ENCODE results near the gene KRTAP2-2. TPM values are rescaled to one million over a fixed set of nuclear protein-coding genes. Genes with fewer than 3 reads are reported as not detected.

Gene KRTAP2-2
- total RNA-seq, 1 experiment from 2014 or later = not detected

DNA sequence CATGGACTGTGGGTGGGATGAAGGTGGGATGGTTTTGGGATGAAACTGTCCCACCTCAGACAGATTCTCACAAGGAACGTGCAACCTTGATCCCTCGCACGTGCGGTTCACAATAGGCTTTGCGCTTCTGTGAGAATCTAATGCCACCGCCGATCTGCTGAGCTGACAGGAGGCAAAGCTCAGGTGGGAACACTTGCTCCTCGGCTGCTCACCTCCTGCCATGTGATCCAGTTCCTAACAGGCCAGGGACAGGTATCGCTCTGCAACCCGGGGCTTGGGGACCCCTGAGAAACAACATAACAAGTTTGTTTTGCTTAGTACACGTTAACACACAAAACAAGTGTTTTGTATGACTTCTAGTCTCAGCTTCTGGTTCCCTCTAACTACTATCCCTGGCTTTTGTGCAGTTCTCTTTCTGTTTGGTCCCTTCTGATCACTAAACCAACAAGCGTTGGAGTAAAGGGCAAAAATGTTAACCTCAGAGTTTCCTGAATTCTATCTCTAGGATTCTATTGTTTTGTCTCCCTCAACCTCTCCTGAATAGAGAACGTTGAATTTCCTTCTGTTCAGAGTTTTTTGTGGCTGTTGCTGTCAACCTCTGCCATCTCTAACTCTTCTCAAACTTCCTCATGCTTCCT, 38.3 kb downstream of the KRTAP2-2 start:
- Mint-ChIP-seq H3K27ac (ENCODE audit: low read depth, unreplicated experiment) (no peak overlapping the region), H3K27me3 (ENCODE audit: insufficient read depth, unreplicated experiment) (no peaks in the 10 kb centered on the region), H3K9me3 (ENCODE audit: unreplicated experiment) (no peaks in the 10 kb centered on the region), H3K4me1 (ENCODE audit: insufficient read depth, unreplicated experiment) (no peaks in the 10 kb centered on the region), H3K36me3 (ENCODE audit: insufficient read depth, unreplicated experiment) (no peaks in the 10 kb centered on the region), H3K4me3 (ENCODE audit: unreplicated experiment) (no peak overlapping the region)
- BruUV-seq (replicated peaks) = no TSS peak
- no peak for DNase-seq (ENCODE audit: unreplicated experiment)
- CTCF ChIA-PET = no interaction called here
- POLR2A ChIA-PET = no interaction called here
- TF ChIP-seq, protein P1, sequence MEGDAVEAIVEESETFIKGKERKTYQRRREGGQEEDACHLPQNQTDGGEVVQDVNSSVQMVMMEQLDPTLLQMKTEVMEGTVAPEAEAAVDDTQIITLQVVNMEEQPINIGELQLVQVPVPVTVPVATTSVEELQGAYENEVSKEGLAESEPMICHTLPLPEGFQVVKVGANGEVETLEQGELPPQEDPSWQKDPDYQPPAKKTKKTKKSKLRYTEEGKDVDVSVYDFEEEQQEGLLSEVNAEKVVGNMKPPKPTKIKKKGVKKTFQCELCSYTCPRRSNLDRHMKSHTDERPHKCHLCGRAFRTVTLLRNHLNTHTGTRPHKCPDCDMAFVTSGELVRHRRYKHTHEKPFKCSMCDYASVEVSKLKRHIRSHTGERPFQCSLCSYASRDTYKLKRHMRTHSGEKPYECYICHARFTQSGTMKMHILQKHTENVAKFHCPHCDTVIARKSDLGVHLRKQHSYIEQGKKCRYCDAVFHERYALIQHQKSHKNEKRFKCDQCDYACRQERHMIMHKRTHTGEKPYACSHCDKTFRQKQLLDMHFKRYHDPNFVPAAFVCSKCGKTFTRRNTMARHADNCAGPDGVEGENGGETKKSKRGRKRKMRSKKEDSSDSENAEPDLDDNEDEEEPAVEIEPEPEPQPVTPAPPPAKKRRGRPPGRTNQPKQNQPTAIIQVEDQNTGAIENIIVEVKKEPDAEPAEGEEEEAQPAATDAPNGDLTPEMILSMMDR (IDR thresholded peaks at IDR 0.05; ENCODE audit: unreplicated experiment) = no peak
- intact Hi-C loops (cut with micrococcal nuclease) = no loop called here

GRCh38 chr17:41015454-41015853, 39.6 kb downstream of the KRTAP2-2 start:
- no peaks in the 10 kb centered on the region for H3K9me3 Mint-ChIP-seq (ENCODE audit: unreplicated experiment)
- no TSS peak for BruUV-seq (replicated peaks)
- DNase-seq (ENCODE audit: unreplicated experiment) = no peak
- ChIA-PET CTCF (no interaction called here), POLR2A (interaction anchor here (0.6 kb wide), 1 partner anchor 32 kb away, joined by 3 read pairs; the partner anchor contains the start of gene KRT40)
- TF ChIP-seq, protein P1 (IDR thresholded peaks at IDR 0.05; ENCODE audit: unreplicated experiment) = no peak
- H3K4me3 Mint-ChIP-seq (ENCODE audit: unreplicated experiment) = no peak overlapping the region
- no peaks in the 10 kb centered on the region for H3K4me1 Mint-ChIP-seq (ENCODE audit: insufficient read depth, unreplicated experiment)
- no peak overlapping the region for H3K27ac Mint-ChIP-seq (ENCODE audit: low read depth, unreplicated experiment)
- H3K36me3 Mint-ChIP-seq (ENCODE audit: insufficient read depth, unreplicated experiment) = no peaks in the 10 kb centered on the region
- intact Hi-C loops (cut with micrococcal nuclease) = no loop called here
- H3K27me3 Mint-ChIP-seq (ENCODE audit: insufficient read depth, unreplicated experiment) = no peaks in the 10 kb centered on the region

GRCh38 chr17:41013606-41014005, 41.4 kb downstream of the KRTAP2-2 start:
- H3K27me3 Mint-ChIP-seq (ENCODE audit: insufficient read depth, unreplicated experiment) = no peaks in the 10 kb centered on the region
- no peak overlapping the region for H3K27ac Mint-ChIP-seq (ENCODE audit: low read depth, unreplicated experiment)

DNA sequence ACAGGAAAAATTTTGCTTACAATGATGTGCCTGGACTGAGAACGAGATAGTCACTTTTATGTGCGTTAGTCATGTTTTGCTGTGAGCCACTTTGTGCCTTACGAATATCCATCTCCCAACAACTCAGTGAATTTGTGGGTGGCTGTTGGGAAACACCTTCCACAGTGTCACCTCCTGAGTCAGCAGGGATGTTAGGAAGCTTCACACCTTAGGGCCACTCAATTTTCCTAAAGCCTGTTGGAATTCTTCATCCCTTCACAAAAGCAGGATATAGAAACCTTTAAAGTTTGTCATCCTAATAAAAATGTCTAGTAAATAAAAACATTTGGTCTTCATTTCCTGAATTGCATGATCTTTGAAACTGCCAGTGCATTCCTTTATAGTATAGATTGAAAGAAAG, 41.8 kb downstream of the KRTAP2-2 start:
- POLR2A ChIA-PET = no interaction called here
- Mint-ChIP-seq H3K4me3 (ENCODE audit: unreplicated experiment) (no peak overlapping the region), H3K36me3 (ENCODE audit: insufficient read depth, unreplicated experiment) (no peaks in the 10 kb centered on the region), H3K9me3 (ENCODE audit: unreplicated experiment) (no peaks in the 10 kb centered on the region), H3K4me1 (ENCODE audit: insufficient read depth, unreplicated experiment) (no peaks in the 10 kb centered on the region), H3K27ac (ENCODE audit: low read depth, unreplicated experiment) (no peak overlapping the region), H3K27me3 (ENCODE audit: insufficient read depth, unreplicated experiment) (no peaks in the 10 kb centered on the region)
- TF ChIP-seq, protein P1 (IDR thresholded peaks at IDR 0.05; ENCODE audit: unreplicated experiment) = no peak
- intact Hi-C loops (cut with micrococcal nuclease) = no loop called here
- CTCF ChIA-PET = no interaction called here
- no TSS peak for BruUV-seq (replicated peaks)
- DNase-seq (ENCODE audit: unreplicated experiment) = peak; percentile 6

More at GRCh38 chr17:41013606-41014005, 41.4 kb downstream of the KRTAP2-2 start:
- H3K4me1 Mint-ChIP-seq (ENCODE audit: insufficient read depth, unreplicated experiment) = no peaks in the 10 kb centered on the region
- TF ChIP-seq, protein P1 (IDR thresholded peaks at IDR 0.05; ENCODE audit: unreplicated experiment) = no peak
- ChIA-PET CTCF (no interaction called here), POLR2A (interaction anchor here (0.5 to 1.1 kb wide), 3 partner anchors 56 to 640 kb away, joined by 3 to 4 read pairs (median 3); no protein-coding TSS in a partner anchor)
- H3K9me3 Mint-ChIP-seq (ENCODE audit: unreplicated experiment) = no peaks in the 10 kb centered on the region
- no peaks in the 10 kb centered on the region for H3K36me3 Mint-ChIP-seq (ENCODE audit: insufficient read depth, unreplicated experiment)
- no TSS peak for BruUV-seq (replicated peaks)
- H3K4me3 Mint-ChIP-seq (ENCODE audit: unreplicated experiment) = no peak overlapping the region
- DNase-seq (ENCODE audit: unreplicated experiment) = no peak
- intact Hi-C loops (cut with micrococcal nuclease) = no loop called here
